HS-27A (cell line): Measurements from ENCODE around the gene OR52E2.

Experiments used
- DNase-seq: peaks from one replicate; pipeline ENCODE4 v3.0.0-alpha.2; 2012; ENCODE audit warnings: low read depth, missing footprints

Gene OR52E2

GRCh38 chr11:5011254-5011653 lies 48.2 kb downstream of the OR52E2 start:
- no peak for DNase-seq
